A549 (cell line): ENCODE results near the gene CHMP6. TPM values are rescaled to one million over a fixed set of nuclear protein-coding genes. Genes with fewer than 3 reads are reported as not detected.

Experiments used
- ATAC-seq, 2 experiments: fragments of 200-7000 bp in 1 of 2; fragments of >200 bp in 1 of 2; cut with Nextera tagmentation in 1 of 2; cut with Tn5 transposase in 1 of 2; 3 replicates each; pipeline versions ENCODE4 v1.8.0 to v1.9.1; 2018 to 2020; ENCODE audit warnings: mild to moderate bottlenecking in 1 of 2, moderate library complexity in 1 of 2
- CTCF ChIA-PET: fragments of 300-600 bp; sonication (Branson Sonifier 250); formaldehyde crosslinking; extraction: SDS; loops from one replicate; lab custom pipeline; 2021; ENCODE audit warnings: antibody characterized with exemption, inconsistent platforms; lab: Yijun Ruan, JAX
- POLR2A ChIA-PET: fragments of 350-600 bp; formaldehyde crosslinking; extraction: SDS; loops from one replicate; lab custom pipeline; 2021; ENCODE audit warnings: antibody characterized with exemption, inconsistent platforms; lab: Yijun Ruan, JAX
- DNase-seq, 2 experiments: peaks; one replicate each; pipeline versions ENCODE4 v3.0.0 to v3.0.0-alpha.2; 2011 to 2016; ENCODE audit warnings: low read depth in 1 of 2, low spot score in 1 of 2
- FAIRE-seq: peaks from 2 replicates; lab custom pipeline; 2011; peaks lifted over from hg19 to GRCh38; lab: Jason Lieb, UNC
- H3K27ac ChIP-seq, 2 experiments: fragments of >200 bp; sonication (Bioruptor Twin); formaldehyde crosslinking; 3 replicates each; pipeline ENCODE4 v1.5.1; 2016 to 2017
- H3K4me1 ChIP-seq: fragments of >200 bp; sonication (Bioruptor Twin); formaldehyde crosslinking; 3 replicates; pipeline ENCODE4 v1.6.1; 2016
- H3K4me2 ChIP-seq: fragments of >200 bp; sonication (Bioruptor Twin); formaldehyde crosslinking; 3 replicates; pipeline ENCODE4 v1.6.1; 2016
- H3K4me3 ChIP-seq: fragments of >200 bp; sonication (Bioruptor Twin); formaldehyde crosslinking; 3 replicates; pipeline ENCODE4 v1.5.1; 2016
- H3K9me3 ChIP-seq: fragments of >200 bp; sonication (Bioruptor Twin); formaldehyde crosslinking; 3 replicates; pipeline ENCODE4 v1.6.1; 2016
- CBX8 ChIP-seq: fragments of 200-600 bp; sonication (generic); IDR thresholded peaks from 2 replicates; pipeline ENCODE4 v1.6.1; 2016
- CHD2 ChIP-seq: fragments of 150-350 bp; IDR thresholded peaks from 2 replicates; pipeline ENCODE4 v1.6.1; 2014; ENCODE audit warnings: low read length; ENCODE audit not compliant: partially characterized antibody
- CHD4 ChIP-seq: fragments of 200-600 bp; sonication (generic); IDR thresholded peaks from 2 replicates; pipeline ENCODE4 v1.6.1; 2016; ENCODE audit warnings: antibody characterized with exemption, mild to moderate bottlenecking, borderline replicate concordance
- ELK1 ChIP-seq: fragments of 150-350 bp; IDR thresholded peaks from 2 replicates; pipeline ENCODE4 v1.6.1; 2014; ENCODE audit warnings: low read depth, mild to moderate bottlenecking, low read length
- FOSB ChIP-seq: fragments of 250-450 bp; sonication (Bioruptor Pico); IDR thresholded peaks from 2 replicates; pipeline ENCODE4 v1.5.0; 2020; ENCODE audit warnings: mild to moderate bottlenecking, moderate library complexity
- HES2 ChIP-seq: fragments of >200 bp; sonication (Bioruptor Twin); formaldehyde crosslinking; IDR thresholded peaks from 2 replicates; pipeline ENCODE4 v1.6.1; 2016
- HMGXB4 ChIP-seq: fragments of 250-450 bp; sonication (Bioruptor Pico); IDR thresholded peaks from 2 replicates; pipeline ENCODE4 v1.5.0; 2021; ENCODE audit warnings: mild to moderate bottlenecking, moderate library complexity, borderline replicate concordance
- HOXA7 ChIP-seq: fragments of 250-450 bp; sonication (Bioruptor Pico); IDR thresholded peaks from 2 replicates; pipeline ENCODE4 v1.5.0; 2020; ENCODE audit warnings: mild to moderate bottlenecking, moderate library complexity
- HOXB13 ChIP-seq: fragments of 250-450 bp; sonication (Bioruptor Pico); IDR thresholded peaks from 2 replicates; pipeline ENCODE4 v1.5.0; 2020; ENCODE audit warnings: low read depth, mild to moderate bottlenecking, moderate library complexity
- JUN ChIP-seq, 2 experiments: fragments of >200 bp; sonication (Bioruptor Twin); formaldehyde crosslinking; IDR thresholded peaks; 2 replicates in 1 of 2; 3 replicates in 1 of 2; pipeline ENCODE4 v1.6.1; 2016 to 2017
- JUNB ChIP-seq: fragments of >200 bp; sonication (Bioruptor Twin); formaldehyde crosslinking; IDR thresholded peaks from 2 replicates; pipeline ENCODE4 v1.6.1; 2016
- KDM1A ChIP-seq: fragments of 200-600 bp; sonication (generic); IDR thresholded peaks from 2 replicates; pipeline ENCODE4 v1.6.1; 2016; ENCODE audit warnings: low read depth, mild to moderate bottlenecking
- MYC ChIP-seq: IDR thresholded peaks from 2 replicates; pipeline ENCODE4 v1.6.1; 2012; ENCODE audit warnings: mild to moderate bottlenecking, inconsistent platforms, low read length, improper control_type of control experiment, borderline replicate concordance
- NFE2L2 ChIP-seq: fragments of 150-350 bp; conservative IDR thresholded peaks from 2 replicates; pipeline ENCODE4 v1.6.1; 2014; ENCODE audit warnings: low read length
- NPAS2 ChIP-seq: fragments of 250-450 bp; sonication (Bioruptor Pico); IDR thresholded peaks from 2 replicates; pipeline ENCODE4 v1.8.0; 2022; ENCODE audit warnings: mild to moderate bottlenecking, moderate library complexity, borderline replicate concordance
- PHF8 ChIP-seq: fragments of 200-600 bp; sonication (generic); IDR thresholded peaks from 2 replicates; pipeline ENCODE4 v1.6.1; 2016; ENCODE audit warnings: low read depth, mild to moderate bottlenecking, antibody characterized with exemption, moderate library complexity, borderline replicate concordance
- POLR2A ChIP-seq: IDR thresholded peaks from 2 replicates; pipeline ENCODE4 v1.6.1; 2012; ENCODE audit warnings: mild to moderate bottlenecking, low read length
- RAD21 ChIP-seq, 2 experiments: fragments of >200 bp in 1 of 2; sonication (Bioruptor Twin) in 1 of 2; formaldehyde crosslinking in 1 of 2; IDR thresholded peaks in 1 of 2; conservative IDR thresholded peaks in 1 of 2; 2 replicates in 1 of 2; 3 replicates in 1 of 2; pipeline ENCODE4 v1.6.1; 2012 to 2018; ENCODE audit warnings: inconsistent platforms in 1 of 2
- REST ChIP-seq: fragments of 200-600 bp; sonication (generic); IDR thresholded peaks from 2 replicates; pipeline ENCODE4 v1.6.1; 2016; ENCODE audit warnings: antibody characterized with exemption, mild to moderate bottlenecking, moderate library complexity
- USF2 ChIP-seq: fragments of 450-650 bp; IDR thresholded peaks from 2 replicates; pipeline ENCODE4 v1.6.1; 2014; ENCODE audit warnings: antibody characterized with exemption
- ZNF302 ChIP-seq: fragments of 250-450 bp; sonication (Bioruptor Pico); IDR thresholded peaks from 2 replicates; pipeline ENCODE4 v1.9.0; 2021; ENCODE audit warnings: inconsistent platforms, mild to moderate bottlenecking, moderate library complexity
- ZSCAN20 ChIP-seq: fragments of 250-450 bp; sonication (Bioruptor Pico); IDR thresholded peaks from 2 replicates; pipeline ENCODE4 v1.8.0; 2022; ENCODE audit warnings: mild to moderate bottlenecking, moderate library complexity
- WGBS: methylation state at CpG from one replicate; pipeline ENCODE4 v1.1.6; 2017; ENCODE audit errors: missing lambda C conversion rate; 5-methylcytosine and 5-hydroxymethylcytosine counted together
- polyA plus RNA-seq, 4 experiments: library from polyadenylated mRNA; depleted of rRNA in 3 of 4; stranded (reverse); fragments of >200 nt; fragmentation: RNase III in 1 of 4; extraction: RNeasy Plus Mini Kit Qiagen cat#74134 plus additional on column Dnase treatment in 1 of 4; gene quantifications; 2 replicates in 3 of 4; 3 replicates in 1 of 4; pipeline ENCODE4 v1.2.3, GENCODE V29; 2011 to 2017
- TF ChIP-seq, protein P1 (sequence below): IDR thresholded peaks from 2 replicates; pipeline ENCODE4 v1.6.1; 2012
- TF ChIP-seq, protein P2 (sequence below): IDR thresholded peaks from 2 replicates; pipeline ENCODE4 v1.6.1; 2012

Gene CHMP6
- polyA plus RNA-seq, 2 of the 4 experiments (the other 2 are of a cell fraction): 28.9 to 30.8 TPM

- TF ChIP-seq ELK1 (no peak), HOXA7 (CRISPR knock-in tag) (no peak), JUNB (no peak), JUN (IDR thresholded peaks at IDR 0.05) (no peak), CHD4 (no peak)
Observed at GRCh38 chr17:80947200-80947940, 44.3 kb upstream of the CHMP6 start (continued).

DNA sequence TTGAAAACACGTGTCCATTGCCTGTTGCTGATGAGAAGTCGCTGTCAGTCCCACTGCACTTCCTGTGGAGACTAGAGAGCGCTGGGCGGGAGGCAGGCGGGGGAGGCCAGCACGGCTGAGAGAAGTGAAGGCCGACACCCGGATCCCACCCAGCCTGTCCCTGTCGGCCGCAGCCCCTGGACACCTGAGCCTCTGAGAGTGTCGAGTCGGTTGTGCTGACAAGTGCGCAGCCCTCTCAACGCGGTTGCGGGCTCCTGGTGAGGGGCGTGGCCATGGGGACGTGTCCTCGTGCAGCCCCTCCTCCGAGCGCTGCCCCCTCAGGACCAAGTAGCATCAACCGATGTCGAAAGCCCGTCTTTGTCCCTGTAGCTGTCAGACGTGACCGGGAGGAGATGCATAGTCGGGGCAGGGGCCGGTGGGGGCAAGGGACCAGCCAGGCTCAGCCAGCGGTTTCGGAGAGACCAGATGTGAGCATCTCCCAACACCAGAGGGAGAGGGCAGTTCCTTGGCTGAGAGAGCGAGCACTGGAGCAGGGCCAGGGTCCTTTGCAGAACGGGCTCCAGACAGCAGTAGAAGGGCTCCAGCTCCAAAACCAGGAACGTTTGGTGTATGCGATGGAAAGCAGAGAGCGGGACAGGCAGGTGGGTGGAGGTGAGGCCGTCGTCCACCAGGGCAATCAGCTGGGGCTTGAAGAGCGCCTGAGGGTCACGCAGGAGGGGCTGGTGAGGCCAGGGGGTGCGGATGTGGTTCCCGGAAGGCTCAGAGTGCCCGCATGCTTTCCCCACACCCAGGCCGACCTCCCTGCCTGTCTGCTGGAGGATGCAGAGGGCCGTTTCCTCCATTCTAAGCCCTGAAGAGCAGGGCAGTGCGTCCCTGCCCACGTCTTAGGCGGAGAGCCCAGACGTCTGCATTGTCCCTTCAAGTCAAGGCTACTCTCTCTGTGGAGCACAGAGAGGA is 43.3 kb upstream of the CHMP6 start:
- TF ChIP-seq PHF8: no peak
- TF ChIP-seq ZSCAN20 (CRISPR knock-in tag): no peak
- TF ChIP-seq, protein P1, sequence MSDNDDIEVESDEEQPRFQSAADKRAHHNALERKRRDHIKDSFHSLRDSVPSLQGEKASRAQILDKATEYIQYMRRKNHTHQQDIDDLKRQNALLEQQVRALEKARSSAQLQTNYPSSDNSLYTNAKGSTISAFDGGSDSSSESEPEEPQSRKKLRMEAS: no peak
- TF ChIP-seq CHD2: no peak
- no peak for TF ChIP-seq HOXB13 (CRISPR knock-in tag)
- TF ChIP-seq HES2: no peak
- no peak for TF ChIP-seq KDM1A
- no peak for TF ChIP-seq NPAS2 (CRISPR knock-in tag)
- TF ChIP-seq NFE2L2: no peak
- no peak for TF ChIP-seq HOXA7 (CRISPR knock-in tag)
- TF ChIP-seq, protein P2, sequence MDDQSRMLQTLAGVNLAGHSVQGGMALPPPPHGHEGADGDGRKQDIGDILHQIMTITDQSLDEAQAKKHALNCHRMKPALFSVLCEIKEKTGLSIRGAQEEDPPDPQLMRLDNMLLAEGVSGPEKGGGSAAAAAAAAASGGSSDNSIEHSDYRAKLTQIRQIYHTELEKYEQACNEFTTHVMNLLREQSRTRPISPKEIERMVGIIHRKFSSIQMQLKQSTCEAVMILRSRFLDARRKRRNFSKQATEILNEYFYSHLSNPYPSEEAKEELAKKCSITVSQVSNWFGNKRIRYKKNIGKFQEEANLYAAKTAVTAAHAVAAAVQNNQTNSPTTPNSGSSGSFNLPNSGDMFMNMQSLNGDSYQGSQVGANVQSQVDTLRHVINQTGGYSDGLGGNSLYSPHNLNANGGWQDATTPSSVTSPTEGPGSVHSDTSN: no peak
- no peak for TF ChIP-seq ZNF302 (CRISPR knock-in tag)
- TF ChIP-seq HMGXB4 (CRISPR knock-in tag): no peak
- no peak for TF ChIP-seq MYC
- TF ChIP-seq REST: no peak
- no peak for TF ChIP-seq FOSB
- TF ChIP-seq RAD21 (conservative IDR thresholded peaks at IDR 0.05 in 1 of 2, IDR thresholded peaks at IDR 0.05 in 1 of 2): no peak
- TF ChIP-seq CBX8: no peak
- TF ChIP-seq POLR2A: no peak
- no peak for TF ChIP-seq USF2
- Histone ChIP-seq H3K27ac (no peak overlapping the region), H3K4me3 (no peak overlapping the region), H3K4me1 (no peaks in the 10 kb centered on the region), H3K4me2 (no peak overlapping the region), H3K9me3 (no peaks in the 10 kb centered on the region)
- CTCF ChIA-PET: interaction anchor here (1.0 kb wide), 1 partner anchor 11 kb away, joined by 3 read pairs; no protein-coding TSS in a partner anchor
- WGBS: 91% methylated on average over 48 of the region's 48 CpGs
- POLR2A ChIA-PET: no interaction called here
- ATAC-seq: no peak
- FAIRE-seq: no peak
- DNase-seq: no peak
